Mesendoderm (in vitro differentiated cells): Measurements from ENCODE around the gene PTGES2.

Experiments used
- DNase-seq: peaks from one replicate; pipeline ENCODE4 v3.0.0; 2013
- H2AK5ac ChIP-seq: 2 replicates; pipeline ENCODE4 v1.6.1; 2013; ENCODE audit warnings: low read length, inconsistent platforms
- H2BK120ac ChIP-seq: 2 replicates; pipeline ENCODE4 v1.6.1; 2013; ENCODE audit warnings: low read depth, mild to moderate bottlenecking, low read length, moderate library complexity, mixed read lengths
- H2BK15ac ChIP-seq: replicated peaks from 2 replicates; pipeline ENCODE4 v1.6.1; 2013; ENCODE audit warnings: low read depth, mild to moderate bottlenecking, moderate library complexity
- H2BK5ac ChIP-seq: 2 replicates; pipeline ENCODE4 v1.6.1; 2013; ENCODE audit warnings: low read length, inconsistent platforms
- H3K18ac ChIP-seq: 2 replicates; pipeline ENCODE4 v1.6.1; 2013; ENCODE audit warnings: mild to moderate bottlenecking, low read length, mixed read lengths
- H3K23ac ChIP-seq: one replicate; pipeline ENCODE4 v1.6.1; 2013; ENCODE audit warnings: low read length
- H3K27ac ChIP-seq: 2 replicates; pipeline ENCODE4 v1.5.1; 2013; ENCODE audit warnings: low read depth, mild to moderate bottlenecking, inconsistent platforms, low read length, moderate library complexity
- H3K27me3 ChIP-seq: 2 replicates; pipeline ENCODE4 v1.6.1; 2013; ENCODE audit warnings: low read length, control low read depth, mild to moderate bottlenecking, inconsistent platforms; ENCODE audit not compliant: insufficient read depth, poor library complexity
- H3K36me3 ChIP-seq: 2 replicates; pipeline ENCODE4 v1.6.1; 2013; ENCODE audit warnings: low read length, inconsistent platforms; ENCODE audit not compliant: control insufficient read depth, insufficient read depth
- H3K4ac ChIP-seq: one replicate; pipeline ENCODE4 v1.6.1; 2013; ENCODE audit warnings: low read depth, mild to moderate bottlenecking, low read length, moderate library complexity
- H3K4me1 ChIP-seq: 2 replicates; pipeline ENCODE4 v1.6.1; 2013; ENCODE audit warnings: low read depth, low read length, inconsistent platforms; ENCODE audit not compliant: control insufficient read depth
- H3K4me2 ChIP-seq: 2 replicates; pipeline ENCODE4 v1.6.1; 2013; ENCODE audit warnings: low read length
- H3K4me3 ChIP-seq: 2 replicates; pipeline ENCODE4 v1.5.1; 2013; ENCODE audit warnings: mild to moderate bottlenecking, low read length
- H3K56ac ChIP-seq: one replicate; pipeline ENCODE4 v1.6.1; 2013; ENCODE audit warnings: low read length
- H3K79me1 ChIP-seq: 2 replicates; pipeline ENCODE4 v1.6.1; 2013; ENCODE audit warnings: low read length, inconsistent platforms
- H3K79me2 ChIP-seq: 2 replicates; pipeline ENCODE4 v1.6.1; 2013; ENCODE audit warnings: mild to moderate bottlenecking, low read length; ENCODE audit not compliant: control insufficient read depth, insufficient read depth
- H3K9ac ChIP-seq: 2 replicates; pipeline ENCODE4 v1.6.1; 2013; ENCODE audit warnings: low read length, inconsistent platforms
- H4K5ac ChIP-seq: one replicate; pipeline ENCODE4 v1.6.1; 2013; ENCODE audit warnings: low read length
- H4K8ac ChIP-seq: one replicate; pipeline ENCODE4 v1.6.1; 2013; ENCODE audit warnings: low read depth, mild to moderate bottlenecking, control low read depth, low read length, moderate library complexity
- WGBS: extraction: QIAGEN DNeasy Blood & Tissue Kit; methylation state at CpG from one replicate; pipeline ENCODE4 v1.1.7; 2013; ENCODE audit warnings: low lambda C conversion rate, missing lambda C conversion rate; ENCODE audit not compliant: insufficient coverage; ENCODE audit errors: extremely low coverage; 5-methylcytosine and 5-hydroxymethylcytosine counted together

The PTGES2 gene

GRCh38 chr9:128151309-128152132 lies 24.0 kb upstream of the PTGES2 start:
- Histone ChIP-seq H3K4me2 (no peak overlapping the region), H4K5ac (no peak overlapping the region), H2BK120ac (no peak overlapping the region), H3K27me3 (no peaks in the 10 kb centered on the region), H3K56ac (no peak overlapping the region), H2BK5ac (no peak overlapping the region), H2AK5ac (no peak overlapping the region), H2BK15ac (no peak overlapping the region), H3K4ac (no peak overlapping the region), H3K79me1 (no peaks in the 10 kb centered on the region), H4K8ac (no peak overlapping the region), H3K23ac (no peak overlapping the region), H3K27ac (no peak overlapping the region), H3K18ac (no peak overlapping the region), H3K4me1 (no peaks in the 10 kb centered on the region), H3K9ac (no peak overlapping the region), H3K4me3 (no peak overlapping the region), H3K36me3 (no peaks in the 10 kb centered on the region), H3K79me2 (no peaks in the 10 kb centered on the region)
- no peak for DNase-seq
- WGBS, result no CpG with 5 or more reads among the region's 18 CpGs

DNA sequence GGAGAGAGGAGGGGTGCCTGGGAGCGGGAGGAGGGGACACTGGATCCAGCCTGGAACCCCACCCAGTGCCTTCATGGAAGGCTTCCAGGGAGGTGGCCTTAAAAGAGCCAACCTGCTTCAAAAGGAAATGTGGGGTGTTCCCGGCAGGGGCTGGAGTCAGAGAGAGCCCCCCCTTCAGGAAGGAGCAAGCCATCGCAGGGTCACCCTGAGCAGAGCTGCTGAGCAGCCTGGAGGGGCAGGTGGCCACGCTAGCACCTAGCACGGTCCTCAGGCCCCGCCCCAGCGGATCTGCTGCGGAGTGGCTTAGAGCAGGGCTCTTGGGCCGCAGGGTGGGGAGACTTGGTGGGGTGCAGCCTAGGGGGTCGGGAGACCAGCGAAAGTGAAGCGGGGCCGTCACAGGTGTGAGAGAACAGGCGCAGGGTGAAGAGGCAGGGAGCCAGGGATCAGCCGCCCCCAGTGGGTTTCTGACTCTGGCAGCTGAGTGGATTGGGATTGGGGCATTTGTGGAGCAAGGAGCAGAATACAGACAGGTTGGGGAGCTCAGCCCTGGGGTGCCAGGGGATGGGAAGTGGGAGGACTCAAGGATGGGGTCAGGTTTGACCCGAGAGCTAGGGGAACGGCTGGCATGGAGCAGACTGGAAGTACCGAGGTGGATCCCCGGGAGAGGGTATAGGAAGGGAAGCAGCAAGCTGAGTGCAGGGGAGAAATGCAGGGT lies 23.2 kb upstream of the PTGES2 start:
- Histone ChIP-seq H3K9ac (no peak overlapping the region), H2BK5ac (no peak overlapping the region), H3K79me2 (no peaks in the 10 kb centered on the region), H2AK5ac (no peak overlapping the region), H4K8ac (no peak overlapping the region), H3K27ac (no peak overlapping the region), H3K36me3 (no peaks in the 10 kb centered on the region), H3K27me3 (no peaks in the 10 kb centered on the region), H3K4me1 (no peaks in the 10 kb centered on the region), H4K5ac (no peak overlapping the region), H3K79me1 (no peaks in the 10 kb centered on the region), H3K4ac (no peak overlapping the region), H3K4me3 (no peak overlapping the region), H2BK120ac (no peak overlapping the region), H3K4me2 (no peak overlapping the region), H3K56ac (no peak overlapping the region), H2BK15ac (no peak overlapping the region), H3K18ac (no peak overlapping the region), H3K23ac (no peak overlapping the region)
- WGBS, result no CpG with 5 or more reads among the region's 19 CpGs
- peak; percentile 69 for DNase-seq

DNA sequence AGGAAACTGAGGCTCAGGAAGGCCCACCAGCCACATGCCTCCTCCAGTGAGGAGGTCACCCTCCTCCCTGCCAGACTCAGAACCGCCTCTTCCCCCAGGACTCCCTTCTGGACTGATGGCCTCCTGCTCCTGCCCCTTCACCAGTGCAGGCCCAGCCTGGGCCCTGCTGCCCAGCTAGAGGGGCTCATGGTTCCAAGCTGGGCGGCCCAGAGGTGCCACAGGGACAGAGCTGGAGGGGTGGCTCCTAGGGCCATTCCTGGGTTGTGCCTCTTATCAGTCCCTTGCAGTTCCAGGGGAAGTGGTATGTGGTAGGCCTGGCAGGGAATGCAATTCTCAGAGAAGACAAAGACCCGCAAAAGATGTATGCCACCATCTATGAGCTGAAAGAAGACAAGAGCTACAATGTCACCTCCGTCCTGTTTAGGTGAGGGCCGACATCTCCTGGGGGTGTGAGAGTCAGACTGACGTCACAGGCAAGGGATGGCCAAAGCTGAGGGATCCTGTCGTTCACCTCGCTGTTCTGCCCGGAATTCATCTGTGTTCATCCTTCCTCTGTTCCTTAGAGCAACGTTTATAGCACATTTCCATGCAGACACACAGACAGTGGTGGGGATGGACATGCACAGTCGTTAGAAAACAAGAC lies 22.5 kb upstream of the PTGES2 start:
- WGBS, result no CpG with 5 or more reads among the region's 11 CpGs
- H3K4me3 ChIP-seq, result no peak overlapping the region
- no peak overlapping the region for H4K5ac ChIP-seq
- H4K8ac ChIP-seq, result no peak overlapping the region
- no peak overlapping the region for H3K4me2 ChIP-seq
- no peak overlapping the region for H3K27ac ChIP-seq
- no peak overlapping the region for H3K4ac ChIP-seq
- no peak overlapping the region for H2BK15ac ChIP-seq
- no peak overlapping the region for H3K18ac ChIP-seq
- no peak for DNase-seq
- no peak overlapping the region for H3K9ac ChIP-seq
- no peak overlapping the region for H2AK5ac ChIP-seq
- no peak overlapping the region for H2BK120ac ChIP-seq
- no peaks in the 10 kb centered on the region for H3K27me3 ChIP-seq
- H3K4me1 ChIP-seq, result no peaks in the 10 kb centered on the region
- no peak overlapping the region for H3K23ac ChIP-seq
- H2BK5ac ChIP-seq, result no peak overlapping the region
- no peaks in the 10 kb centered on the region for H3K36me3 ChIP-seq
- no peak overlapping the region for H3K56ac ChIP-seq
- no peaks in the 10 kb centered on the region for H3K79me1 ChIP-seq
- H3K79me2 ChIP-seq, result no peaks in the 10 kb centered on the region

- H3K79me2 ChIP-seq, result no peaks in the 10 kb centered on the region
- H4K8ac ChIP-seq, result no peak within 1 kb of the TSS
- H3K4me1 ChIP-seq, result no peaks in the 10 kb centered on the region
- no peak within 1 kb of the TSS for H3K9ac ChIP-seq
- H2BK15ac ChIP-seq, result no peak within 1 kb of the TSS
- no peak within 1 kb of the TSS for H3K27ac ChIP-seq
- no peak within 1 kb of the TSS for H3K4me2 ChIP-seq
- no CpG with 5 or more reads among the region's 9 CpGs for WGBS
- no peak within 1 kb of the TSS for H3K23ac ChIP-seq
- H3K18ac ChIP-seq, result no peak within 1 kb of the TSS
- DNase-seq, result no peak
- no peaks in the 10 kb centered on the region for H3K79me1 ChIP-seq
- H4K5ac ChIP-seq, result no peak within 1 kb of the TSS
- H2BK5ac ChIP-seq, result no peak within 1 kb of the TSS
- no peaks in the 10 kb centered on the region for H3K36me3 ChIP-seq
- H2BK120ac ChIP-seq, result no peak within 1 kb of the TSS
- H3K56ac ChIP-seq, result no peak within 1 kb of the TSS
- H2AK5ac ChIP-seq, result no peak within 1 kb of the TSS
- no peak within 1 kb of the TSS for H3K4ac ChIP-seq
- H3K27me3 ChIP-seq, result no peaks in the 10 kb centered on the region
- no peak within 1 kb of the TSS for H3K4me3 ChIP-seq
These were observed 21.6 kb upstream of the PTGES2 start, which contains the start of gene LCN2 for GRCh38 chr9:128149001-128149701. Gene LCN2, plus strand, starts transcription at chr9:128149453. Its CDS starts 73 bp downstream, at chr9:128149526.

DNA sequence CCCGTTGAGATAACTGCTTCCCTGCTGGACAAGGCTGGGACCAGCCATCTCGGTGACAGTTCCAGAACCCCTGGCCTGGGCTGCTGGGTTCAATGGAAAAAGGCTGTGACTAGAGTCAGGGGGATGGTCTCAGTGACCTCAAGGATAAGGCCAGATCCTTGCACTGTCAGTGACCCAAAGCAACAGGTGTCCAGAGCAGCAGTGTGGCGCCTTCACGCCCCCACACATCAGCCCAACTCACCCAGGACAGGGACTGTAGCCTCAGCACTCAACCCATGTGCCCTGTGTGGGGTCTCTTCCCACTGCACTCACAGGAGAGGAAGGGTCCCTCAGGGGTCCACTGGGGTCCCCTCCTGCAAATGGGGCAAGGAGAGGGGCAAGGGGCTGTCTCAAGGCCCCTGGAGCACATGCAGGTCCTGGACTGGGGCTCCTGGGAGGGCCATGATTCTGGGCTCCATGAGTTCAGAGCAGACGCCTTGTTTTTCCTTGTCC lies 21.0 kb upstream of the PTGES2 start:
- Histone ChIP-seq H3K56ac (no peak overlapping the region), H3K23ac (no peak overlapping the region), H4K8ac (no peak overlapping the region), H2BK5ac (no peak overlapping the region), H3K79me2 (no peaks in the 10 kb centered on the region), H3K27ac (no peak overlapping the region), H3K9ac (no peak overlapping the region), H3K18ac (no peak overlapping the region), H3K36me3 (no peaks in the 10 kb centered on the region), H3K79me1 (no peaks in the 10 kb centered on the region), H3K4me1 (no peaks in the 10 kb centered on the region), H3K4ac (no peak overlapping the region), H2BK15ac (no peak overlapping the region), H4K5ac (no peak overlapping the region), H3K27me3 (no peaks in the 10 kb centered on the region), H2BK120ac (no peak overlapping the region), H2AK5ac (no peak overlapping the region), H3K4me3 (no peak overlapping the region), H3K4me2 (no peak overlapping the region)
- no CpG with 5 or more reads among the region's 5 CpGs for WGBS
- DNase-seq, result no peak
